Measurements from ENCODE around the gene ROR1.

ROR1 gene

DNA sequence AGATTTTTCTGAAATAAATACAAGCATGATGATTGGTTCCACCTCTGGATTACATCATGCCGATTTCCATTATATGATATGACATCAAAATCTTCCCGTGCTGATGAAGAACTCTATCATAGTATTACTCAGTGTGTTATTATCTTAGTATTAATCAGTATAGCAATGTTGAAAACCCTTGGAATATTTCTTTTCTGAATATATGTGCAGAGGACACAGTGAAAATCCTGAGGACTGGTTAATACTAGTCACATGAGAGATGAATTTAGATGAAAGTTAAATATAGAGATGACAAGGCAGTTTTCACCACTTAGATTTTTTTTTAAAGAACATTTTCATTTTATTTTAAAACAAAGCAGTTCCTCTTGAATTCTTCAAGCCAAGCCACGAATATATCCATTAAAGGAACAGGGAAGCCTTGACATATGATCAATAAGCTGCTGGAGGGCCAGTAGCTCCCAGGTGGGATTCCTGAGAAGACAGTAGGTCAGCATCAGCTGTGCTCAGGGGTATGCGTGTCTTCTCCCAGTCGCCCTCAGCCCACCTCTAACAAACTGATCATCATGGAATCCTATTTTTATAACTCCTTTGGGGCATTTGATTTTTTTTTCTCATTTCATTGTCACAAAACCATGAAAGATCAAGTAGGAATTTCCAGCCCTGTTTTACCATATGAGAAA, 373.4 kb downstream of the ROR1 start:
- DNase-seq (ENCODE audit: low read depth), result no peak

DNA sequence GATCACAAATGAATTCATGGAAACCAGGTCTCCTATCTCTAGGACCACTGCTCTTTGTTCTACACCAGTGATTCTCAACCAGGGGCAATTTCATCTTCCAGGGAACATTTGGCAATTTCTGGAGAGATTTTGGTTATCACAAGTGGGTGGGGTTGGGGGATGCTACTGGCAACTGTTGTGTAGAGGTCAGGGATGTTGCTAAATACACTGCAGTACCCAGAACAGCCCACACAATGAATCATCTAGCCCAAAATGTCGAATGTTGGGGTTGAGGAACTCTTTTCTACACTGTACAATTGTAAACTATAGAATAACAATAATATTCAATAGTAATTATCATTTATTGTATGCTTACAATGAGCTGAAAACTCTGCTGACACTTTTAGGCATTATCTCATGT, 373.9 kb downstream of the ROR1 start:
- no peak for DNase-seq (ENCODE audit: low read depth)

DNA sequence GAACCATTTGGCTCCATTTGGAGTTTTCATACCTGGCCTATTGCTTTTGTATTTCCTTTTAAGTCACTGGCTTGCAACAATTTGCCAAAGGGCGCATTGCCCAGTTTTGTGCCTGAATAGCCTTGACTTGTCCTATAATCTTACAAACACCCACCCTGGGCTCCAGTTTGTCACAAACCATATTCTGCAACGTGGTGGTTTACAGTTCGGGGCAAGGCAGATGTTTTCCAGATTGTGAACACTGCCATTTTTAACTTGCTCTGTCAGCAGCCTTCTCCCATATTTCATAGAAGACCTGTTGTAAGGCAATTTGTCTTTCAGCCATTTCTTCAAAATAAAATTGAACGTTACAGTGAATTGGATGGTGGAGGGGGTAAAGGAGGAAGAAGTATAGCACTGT, 376.4 kb downstream of the ROR1 start:
- DNase-seq (ENCODE audit: low read depth), result no peak

DNA sequence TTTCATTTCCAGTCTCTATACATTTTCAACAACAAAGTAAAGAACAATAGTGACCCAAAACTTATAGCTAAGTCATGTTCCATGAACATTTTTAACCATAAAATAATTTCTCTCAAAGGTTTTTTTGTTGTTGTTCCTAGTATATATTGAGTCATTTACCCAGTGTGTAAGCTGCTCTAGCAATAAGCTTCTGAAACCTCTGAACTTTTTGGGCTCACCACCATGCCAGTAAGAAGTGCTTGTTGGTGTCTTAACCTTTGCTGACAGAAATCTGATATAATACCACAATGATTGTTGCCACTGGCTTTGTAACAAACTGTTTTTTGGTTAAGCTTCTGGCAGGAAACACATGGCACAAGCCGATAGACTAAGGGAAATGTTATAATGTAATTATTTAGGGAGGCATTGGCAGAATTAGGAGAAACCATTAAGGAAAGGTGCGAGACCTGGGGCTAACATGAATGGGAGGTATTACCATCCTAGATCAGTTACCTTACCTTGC, 377.0 kb downstream of the ROR1 start:
- DNase-seq (ENCODE audit: low read depth), result no peak

DNA sequence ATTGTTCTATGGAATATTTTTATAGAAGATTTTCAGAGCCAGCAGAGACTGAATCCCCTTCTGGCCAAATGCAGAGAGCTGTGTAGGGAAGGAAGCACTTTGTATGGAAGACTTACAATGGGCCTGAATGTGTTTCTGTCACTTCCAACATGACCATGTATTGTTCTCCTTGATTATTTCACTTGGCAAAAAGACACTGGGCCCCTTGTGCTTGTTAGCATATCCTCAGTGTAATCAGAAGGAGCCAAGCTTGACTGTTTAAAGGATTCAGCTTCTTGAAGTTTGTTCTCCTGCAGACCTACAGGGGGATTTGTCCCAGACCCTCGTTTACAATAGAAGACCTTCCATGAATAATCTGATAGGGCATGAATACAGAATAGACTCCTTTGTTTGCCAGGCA, 381.5 kb downstream of the ROR1 start:
- no peak for DNase-seq (ENCODE audit: low read depth)

DNA sequence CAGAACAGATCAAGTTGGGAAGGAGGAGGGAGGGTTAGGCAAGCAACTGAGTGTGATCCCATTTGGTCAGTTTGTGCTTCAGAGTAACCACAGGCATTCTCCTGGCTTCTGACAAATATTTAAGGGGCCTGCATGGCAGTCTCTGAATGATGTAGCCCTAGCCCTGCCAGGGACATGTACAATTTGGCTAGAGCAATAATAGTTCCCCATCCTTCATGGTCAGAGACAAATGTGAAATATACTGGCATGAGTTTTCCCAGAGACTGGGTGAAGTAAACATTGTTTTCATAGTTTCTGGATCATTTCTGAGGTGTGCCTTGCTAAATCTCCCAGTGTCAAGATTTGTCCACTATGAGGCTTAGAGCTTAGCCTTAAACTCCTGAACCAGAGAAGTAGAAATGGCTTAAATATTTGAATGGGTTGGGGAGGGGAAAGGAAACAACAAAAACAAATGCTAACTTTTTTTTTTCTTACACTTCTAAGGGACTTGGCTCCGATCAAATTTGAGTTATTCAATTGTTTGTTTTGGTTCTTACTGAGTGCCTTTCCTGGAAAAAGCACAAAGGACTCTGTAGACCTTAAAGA, 387.6 kb downstream of the ROR1 start:
- DNase-seq (ENCODE audit: low read depth), result no peak

DNA sequence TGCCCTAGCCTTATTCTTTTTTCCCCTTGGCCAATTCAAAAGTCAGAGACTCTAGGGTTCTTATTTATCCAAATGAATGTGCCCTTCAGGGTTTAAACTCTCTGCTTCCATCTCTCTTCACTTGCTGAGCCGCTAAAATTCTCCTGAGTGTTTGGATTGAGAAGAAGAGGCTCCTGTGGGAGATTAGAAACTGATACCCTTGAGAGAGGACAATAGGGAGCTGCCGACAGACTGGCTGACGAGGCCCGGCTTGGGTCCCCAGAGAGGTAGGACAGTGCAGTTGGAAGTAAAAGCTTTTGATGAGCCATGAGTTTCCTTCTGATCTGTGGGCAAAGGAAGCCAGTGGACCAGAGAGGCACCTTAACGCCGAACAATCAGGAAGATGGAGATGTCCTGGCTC, 388.3 kb downstream of the ROR1 start:
- no peak for DNase-seq (ENCODE audit: low read depth)

DNA sequence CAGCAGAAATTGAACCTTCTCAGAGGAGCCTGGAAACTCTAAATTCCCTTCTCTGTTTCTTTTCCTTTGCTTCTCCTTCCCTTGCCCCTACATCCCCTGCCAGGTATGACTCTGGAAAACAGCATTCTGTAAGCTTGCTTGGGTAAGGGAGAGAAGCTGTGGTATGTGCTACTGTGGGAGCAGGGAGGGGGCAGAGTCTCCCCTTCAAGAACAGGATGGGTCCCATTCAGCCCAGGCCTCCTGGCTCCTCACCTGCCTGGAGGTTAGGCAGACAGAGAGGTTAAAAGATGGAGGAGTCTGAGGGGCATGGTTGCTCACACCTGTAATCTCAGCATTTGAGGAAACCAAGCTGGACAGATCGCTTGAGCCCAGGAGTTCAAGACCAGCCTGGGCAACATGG, 389.0 kb downstream of the ROR1 start:
- no peak for DNase-seq (ENCODE audit: low read depth)

DNA sequence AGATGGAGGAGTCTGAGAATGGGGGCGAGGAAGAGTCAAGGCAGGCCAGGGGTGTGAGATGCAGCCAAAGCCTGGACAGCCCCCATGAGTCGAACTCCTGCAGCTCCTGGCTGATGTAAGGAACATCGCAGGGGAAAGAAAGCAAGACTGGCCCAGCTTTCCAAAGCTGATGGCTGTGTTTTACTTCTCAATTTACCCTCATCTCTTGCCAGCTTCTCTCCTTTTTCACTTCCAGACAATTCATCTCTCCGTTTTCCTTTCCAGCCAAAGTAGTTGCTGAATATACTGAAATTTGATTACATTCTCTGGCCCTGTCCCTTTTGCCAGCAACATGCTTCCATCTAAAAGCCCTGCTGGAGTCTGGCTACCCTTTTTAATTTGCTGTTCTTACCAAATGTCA, 389.6 kb downstream of the ROR1 start:
- DNase-seq (ENCODE audit: low read depth), result no peak

DNA sequence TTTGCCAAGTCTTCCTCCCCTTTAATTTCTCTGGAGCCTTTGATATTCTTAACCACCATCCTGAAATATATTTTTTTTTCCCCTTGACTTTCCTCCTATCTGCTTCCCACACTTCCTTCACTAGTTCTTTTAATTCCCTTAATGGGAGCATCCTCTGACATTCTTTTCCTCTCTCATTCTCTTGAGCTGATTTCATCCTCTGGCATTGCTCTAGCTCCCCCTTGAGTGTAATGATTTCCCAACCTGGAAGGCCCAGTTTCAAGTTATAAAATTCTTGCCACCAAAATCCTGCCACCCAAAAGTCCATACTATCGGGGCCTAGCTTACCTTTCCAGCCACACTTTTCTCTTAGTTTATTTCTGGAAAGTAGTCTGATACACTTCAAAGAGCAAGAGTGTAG, 390.2 kb downstream of the ROR1 start:
- DNase-seq (ENCODE audit: low read depth), result no peak

DNA sequence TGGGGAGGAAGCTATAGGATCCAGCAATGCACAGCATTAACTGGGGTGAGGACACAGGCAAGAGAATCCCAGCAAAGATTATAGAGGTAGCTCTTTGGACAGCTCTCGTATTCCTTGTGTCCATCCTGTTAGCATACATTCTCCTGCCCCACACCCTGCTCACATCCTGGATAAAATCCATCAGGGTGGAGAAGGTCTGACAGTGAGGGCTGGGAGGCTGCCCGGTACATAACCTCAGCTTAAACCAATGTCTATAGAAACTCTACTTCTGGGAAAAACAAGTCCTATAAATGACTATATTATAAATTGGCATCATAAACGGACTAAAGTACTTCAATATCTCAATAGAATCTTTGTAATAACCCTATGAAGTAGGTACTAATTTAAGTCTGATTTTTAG, 392.8 kb downstream of the ROR1 start:
- no peak for DNase-seq (ENCODE audit: low read depth)

DNA sequence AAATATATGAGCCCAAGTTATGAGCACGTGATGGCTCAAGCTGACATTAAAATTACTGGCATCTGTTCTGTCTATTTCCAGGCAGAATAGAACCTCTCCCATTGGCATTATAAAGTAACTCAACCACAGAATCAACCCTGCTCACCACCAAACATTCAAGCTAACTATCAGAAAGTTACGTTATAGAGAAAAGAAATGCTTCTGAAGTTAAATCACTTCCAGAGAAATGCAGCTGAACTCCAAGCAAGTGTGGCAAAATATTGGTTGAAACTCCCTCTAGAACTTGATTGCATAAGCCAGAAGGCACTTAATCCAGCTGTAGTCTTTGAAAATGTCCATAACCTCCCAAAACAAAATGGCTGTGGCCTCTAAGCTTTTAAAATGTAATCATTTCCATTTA, 393.4 kb downstream of the ROR1 start:
- no peak for DNase-seq (ENCODE audit: low read depth)

DNA sequence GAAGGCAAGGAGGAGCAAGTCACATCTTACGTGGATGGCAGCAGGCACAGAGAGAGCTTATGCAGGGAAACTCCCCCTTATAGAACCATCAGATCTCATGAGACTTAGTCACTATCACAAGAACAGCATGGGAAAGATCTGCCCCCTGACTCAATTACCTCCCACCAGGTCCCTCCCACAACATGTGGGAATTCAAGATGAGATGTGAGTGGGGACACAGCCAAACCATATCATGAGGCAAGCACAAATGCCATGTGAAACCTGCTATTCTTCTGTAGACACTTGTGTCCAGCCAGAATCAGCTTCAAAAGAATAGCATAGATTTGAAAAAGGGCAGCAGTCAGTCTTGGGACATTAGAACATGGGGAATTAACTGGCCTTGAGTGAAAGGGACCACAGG, 397.4 kb downstream of the ROR1 start:
- DNase-seq (ENCODE audit: low read depth), result no peak

DNA sequence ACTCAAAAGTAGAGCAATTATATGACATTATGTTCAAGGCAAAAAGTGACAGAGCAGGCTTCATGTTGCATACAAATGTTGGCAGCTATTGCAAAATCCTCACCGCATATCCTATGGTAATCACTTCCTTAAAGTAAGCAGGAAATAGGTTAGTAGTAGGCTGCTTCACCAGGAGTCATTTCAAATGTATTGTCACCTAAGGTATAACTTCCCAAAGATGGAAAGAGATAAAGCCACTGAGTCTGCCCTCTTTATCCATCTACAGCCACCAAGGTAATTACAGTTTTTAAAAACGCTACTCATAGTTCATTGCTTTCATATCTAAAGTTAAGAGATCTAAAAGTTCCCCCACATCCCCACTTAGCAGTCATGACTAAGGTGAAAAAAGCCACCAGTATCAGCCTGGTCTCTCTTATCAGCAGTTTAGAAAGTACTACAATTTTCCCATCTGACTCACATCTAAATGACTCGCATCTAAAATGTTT, 398.0 kb downstream of the ROR1 start:
- DNase-seq (ENCODE audit: low read depth), result no peak

DNA sequence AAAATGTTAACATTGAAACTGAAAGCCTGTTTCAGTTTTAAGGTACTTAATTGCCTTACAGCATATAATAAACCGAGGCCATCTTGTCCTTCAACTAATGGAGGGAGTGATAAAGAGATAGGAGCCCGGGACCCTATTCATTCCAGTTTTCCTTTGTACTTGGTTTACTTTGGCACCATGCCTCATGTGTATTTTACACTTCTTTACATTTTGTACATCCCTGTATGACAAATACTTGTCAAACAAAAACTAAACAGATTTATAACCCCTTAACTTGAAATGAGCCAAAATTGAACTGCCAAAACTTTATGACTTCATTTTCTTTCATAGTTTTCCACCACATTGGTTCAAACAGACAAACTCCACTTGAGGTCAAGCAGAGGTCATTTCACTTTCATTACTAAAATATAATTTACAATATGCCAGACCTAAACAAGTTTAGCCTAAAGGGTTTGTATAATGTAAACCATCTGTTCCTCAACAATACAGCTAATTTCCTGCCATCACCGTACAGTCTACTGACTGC, 398.7 kb downstream of the ROR1 start:
- no peak for DNase-seq (ENCODE audit: low read depth)

DNA sequence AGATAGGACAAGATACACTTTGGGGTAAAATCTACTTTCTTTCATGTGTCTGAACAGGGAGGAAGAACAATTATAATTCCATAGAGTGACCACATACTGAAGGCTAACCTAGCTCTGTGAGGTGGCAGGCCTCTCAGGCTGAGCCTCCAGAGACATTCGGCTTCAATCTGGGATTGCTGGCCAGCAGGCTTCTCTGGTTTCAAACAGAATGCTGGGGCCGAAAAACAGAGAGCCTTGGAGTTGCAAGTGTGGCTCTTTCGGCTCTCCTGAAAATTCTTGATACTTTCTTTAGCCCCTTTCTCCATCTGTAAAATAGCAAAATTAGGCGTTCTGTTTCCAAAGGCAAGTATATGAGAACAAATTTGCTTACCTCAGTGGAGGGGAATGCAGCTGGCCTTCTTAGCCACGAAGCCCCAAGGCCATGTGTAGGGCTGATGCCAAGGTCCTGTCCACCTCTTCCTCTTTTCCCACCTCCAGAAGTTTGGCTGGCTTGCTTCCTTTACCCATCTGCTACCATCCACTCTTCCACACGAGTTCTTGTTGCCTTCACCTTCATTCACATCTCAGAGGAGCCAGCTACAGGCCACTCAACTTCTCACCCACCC, 399.6 kb downstream of the ROR1 start:
- DNase-seq (ENCODE audit: low read depth), result no peak

DNA sequence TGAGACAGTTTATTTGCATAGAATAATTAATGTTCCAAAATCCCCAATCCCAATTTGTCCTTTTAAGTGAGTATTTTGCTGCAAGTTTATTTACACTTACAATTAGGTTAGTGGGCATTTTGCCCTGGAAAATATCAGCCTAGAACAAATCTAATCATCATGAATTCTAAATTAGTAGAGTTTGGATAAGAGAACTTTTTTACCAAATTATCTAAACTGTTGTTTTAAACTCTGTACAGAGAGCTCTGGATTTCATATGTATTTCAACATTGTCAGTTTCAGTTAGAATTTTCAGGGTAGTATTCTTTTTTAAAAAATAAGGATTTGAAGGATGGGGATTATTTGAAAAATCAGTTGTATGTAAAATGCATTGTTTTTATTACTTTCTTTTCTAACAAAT, 401.8 kb downstream of the ROR1 start:
- DNase-seq (ENCODE audit: low read depth), result no peak

DNA sequence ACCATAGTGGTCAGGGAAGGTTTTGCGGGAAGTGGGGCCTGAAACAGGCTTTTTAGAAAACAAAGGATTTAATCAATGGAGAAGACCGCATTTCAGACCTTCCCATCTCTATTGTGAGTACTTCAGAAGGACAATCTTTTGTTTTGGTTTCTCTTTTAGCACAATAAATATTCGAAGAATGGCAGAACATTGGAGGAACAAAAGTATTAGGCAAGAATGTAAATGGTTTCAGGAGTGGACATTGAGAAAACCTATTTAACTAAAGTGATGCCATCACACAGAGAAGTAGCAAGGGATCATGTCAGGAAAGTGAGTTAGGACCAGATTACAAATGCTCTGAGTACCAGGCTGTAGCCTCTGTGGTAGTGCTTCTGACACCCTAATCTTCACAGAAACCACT, 402.8 kb downstream of the ROR1 start:
- DNase-seq (ENCODE audit: low read depth), result no peak

DNA sequence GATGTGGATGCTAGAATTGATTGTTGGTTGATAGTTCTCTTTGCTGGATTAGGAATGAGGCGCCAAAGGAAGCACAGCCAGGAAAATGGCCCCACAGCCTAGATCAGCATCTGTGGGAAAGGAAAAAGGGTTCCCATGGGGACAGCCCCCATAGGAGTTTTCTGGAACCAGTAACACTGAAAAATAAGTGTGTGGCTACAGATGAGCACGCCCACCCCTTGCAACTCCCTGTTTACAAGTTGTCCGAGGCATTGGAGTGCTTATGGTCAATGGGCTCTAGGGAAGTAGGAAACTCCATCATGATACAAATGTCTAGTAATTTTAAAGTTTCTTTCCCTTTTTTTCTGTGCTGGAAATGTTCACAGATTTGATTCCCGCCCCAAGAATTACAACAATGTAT, 405.8 kb downstream of the ROR1 start:
- no peak for DNase-seq (ENCODE audit: low read depth)

DNA sequence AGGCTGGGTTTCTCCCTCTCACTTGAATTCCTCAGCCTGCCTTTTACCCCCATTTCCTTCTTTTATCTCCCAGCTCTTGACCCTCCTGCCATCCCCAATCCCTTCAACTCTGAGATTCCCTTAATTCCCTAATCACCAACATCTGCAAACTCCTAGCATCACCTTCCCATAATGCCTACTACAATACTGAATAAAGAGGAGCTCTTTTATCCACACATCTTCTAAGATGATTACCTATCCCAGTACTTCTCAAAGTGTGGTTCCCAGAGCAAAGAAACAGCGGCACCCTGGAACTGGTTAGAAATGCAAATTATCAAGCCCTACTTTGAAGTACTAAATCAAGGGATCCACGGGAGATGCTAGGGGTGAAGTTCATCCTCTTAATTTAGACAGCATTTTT, 408.4 kb downstream of the ROR1 start:
- no peak for DNase-seq (ENCODE audit: low read depth)

DNA sequence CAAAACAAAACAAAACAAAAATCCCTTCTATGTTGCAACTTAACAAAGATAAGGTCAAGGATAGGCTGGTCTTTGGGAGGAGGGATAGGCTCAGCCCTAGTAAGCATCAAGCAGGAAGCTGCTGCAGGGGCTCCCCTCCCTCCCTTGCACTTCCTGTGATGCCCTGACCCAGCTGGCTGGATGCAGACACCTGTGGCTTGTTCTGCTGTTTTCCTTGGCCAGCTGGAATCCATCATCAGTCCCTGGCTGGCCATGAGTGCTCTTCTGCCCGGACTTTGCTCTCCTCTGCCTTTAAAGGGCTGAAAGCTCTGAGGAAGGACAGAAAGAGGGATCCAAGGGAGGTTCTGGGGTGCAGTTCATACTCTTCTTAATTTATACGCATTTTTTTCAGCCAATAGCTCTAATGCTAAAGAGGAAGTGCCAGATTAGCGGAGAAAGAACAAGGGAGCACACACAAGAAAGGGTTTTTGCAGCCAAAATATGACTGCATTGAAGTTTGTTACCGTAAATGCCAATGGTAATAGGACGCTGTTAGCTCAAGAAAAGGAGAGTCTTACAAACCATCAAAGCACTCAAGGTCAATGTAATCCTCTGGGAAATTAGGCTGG, 409.7 kb downstream of the ROR1 start:
- no peak for DNase-seq (ENCODE audit: low read depth)

DNA sequence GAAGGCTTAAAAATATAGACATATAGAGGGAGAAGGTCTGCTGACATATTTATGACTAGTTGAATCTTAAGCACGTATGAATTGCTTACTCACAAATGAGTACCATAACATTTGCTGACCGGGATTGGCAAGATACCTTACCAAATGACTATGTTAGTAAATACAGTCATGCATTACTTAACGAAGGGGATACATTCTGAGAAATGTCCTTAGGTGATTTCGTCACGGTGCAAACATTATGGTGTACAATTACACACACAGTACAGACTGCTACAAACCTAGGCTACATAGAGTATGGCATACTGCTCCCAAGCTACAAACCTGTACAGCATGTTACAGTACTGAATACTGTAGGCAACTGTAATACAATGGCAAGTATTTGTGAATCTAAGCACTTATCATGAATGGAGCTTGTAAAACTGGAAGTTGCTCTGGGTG, 410.2 kb downstream of the ROR1 start:
- no peak for DNase-seq (ENCODE audit: low read depth)
